DOHH2 (cell line): ENCODE results near the gene PIWIL4.

Experiments used
- CTCF ChIP-seq: fragments of 200-600 bp; sonication (generic); IDR thresholded peaks from one replicate; pipeline ENCODE4 v1.5.1; 2014; ENCODE audit warnings: antibody characterized with exemption, mild to moderate bottlenecking, low read depth, low read length; ENCODE audit not compliant: poor library complexity, severe bottlenecking
- EZH2phosphoT487 ChIP-seq: fragments of 200-600 bp; sonication (generic); IDR thresholded peaks from 2 replicates; pipeline ENCODE4 v1.6.1; 2017; ENCODE audit warnings: borderline replicate concordance, mild to moderate bottlenecking, antibody characterized with exemption, low read length, moderate library complexity, mixed read lengths

GRCh38 chr11:94525546-94526324 lies 41.4 kb upstream of the PIWIL4 start:
- TF ChIP-seq CTCF, result no peak
- TF ChIP-seq EZH2phosphoT487, result no peak
